IgD-negative memory B cell (primary cell): ENCODE measurements around the gene XPC. TPM values are rescaled to one million over a fixed set of nuclear protein-coding genes. Genes with fewer than 3 reads are reported as not detected.
"Not testable (repeated sequence)": the region's sequence is repeated elsewhere in the genome, so short reads cannot be mapped to it uniquely, and the experiment has no call there.

Experiments used
- H3K27ac Mint-ChIP-seq, 3 donors: one replicate each; pipeline ENCODE4 v1.8.0; 2020 to 2022; ENCODE audit warnings: mild to moderate bottlenecking in 3 of 3, mixed read lengths in 3 of 3, moderate library complexity in 1 of 3
- H3K27me3 Mint-ChIP-seq: one replicate; pipeline ENCODE4 v1.8.0; 2021; ENCODE audit warnings: mixed read lengths
- H3K36me3 Mint-ChIP-seq: one replicate; pipeline ENCODE4 v1.8.0; 2020; ENCODE audit warnings: mild to moderate bottlenecking, mixed read lengths
- H3K4me1 Mint-ChIP-seq, 3 donors: one replicate each; pipeline ENCODE4 v1.8.0; 2020 to 2022; ENCODE audit warnings: mixed read lengths in 3 of 3, mild to moderate bottlenecking in 1 of 3
- H3K4me3 Mint-ChIP-seq, 4 donors: one replicate each; pipeline ENCODE4 v1.8.0; 2020 to 2022; ENCODE audit warnings: mild to moderate bottlenecking in 4 of 4, mixed read lengths in 4 of 4, moderate library complexity in 3 of 4
- H3K9me3 Mint-ChIP-seq, 3 donors: one replicate each; pipeline ENCODE4 v1.8.0; 2020 to 2021; ENCODE audit warnings: mixed read lengths in 3 of 3, mild to moderate bottlenecking in 1 of 3
- polyA plus RNA-seq: library from polyadenylated mRNA; unstranded; fragments of 300-500 nt; fragmentation: Illumina TruSeq; gene quantifications from one replicate; pipeline ENCODE4 v1.2.3, GENCODE V29; 2021

Gene XPC
- polyA plus RNA-seq, 1 donor from 2014 or later, result 40.6 TPM

DNA sequence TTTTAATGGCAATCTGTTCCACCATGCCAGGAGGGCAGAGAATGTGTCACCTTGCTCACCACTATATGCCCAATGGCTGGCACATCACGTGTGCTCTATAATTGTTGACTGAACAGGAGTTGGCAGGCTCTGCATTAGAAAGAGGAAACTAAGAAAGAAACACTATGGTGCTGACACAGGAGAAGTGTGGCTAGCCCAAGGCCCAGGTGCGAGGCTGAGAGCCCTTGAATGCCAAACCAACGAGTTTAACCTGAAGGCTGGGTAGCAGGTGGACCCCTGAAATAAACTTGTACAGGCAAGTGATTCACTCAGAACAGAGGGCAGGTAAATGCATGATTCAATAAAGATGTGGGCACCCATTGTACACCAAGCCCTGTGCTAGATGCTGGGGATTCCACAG lies 56.1 kb downstream of the XPC start:
- Mint-ChIP-seq H3K27ac (peak overlapping the region in 2 of 3 donors; percentile 28 to 74), H3K27me3 (no peaks in the 10 kb centered on the region), H3K9me3 (no peaks in the 10 kb centered on the region), H3K36me3 (peaks cover 2% of the 10 kb centered on the region), H3K4me1 (peaks cover 6 to 32% (median 24%) of the 10 kb centered on the region in 3 donors), H3K4me3 (peak overlapping the region in 3 of 4 donors; percentile 35 to 98 (median 91))

DNA sequence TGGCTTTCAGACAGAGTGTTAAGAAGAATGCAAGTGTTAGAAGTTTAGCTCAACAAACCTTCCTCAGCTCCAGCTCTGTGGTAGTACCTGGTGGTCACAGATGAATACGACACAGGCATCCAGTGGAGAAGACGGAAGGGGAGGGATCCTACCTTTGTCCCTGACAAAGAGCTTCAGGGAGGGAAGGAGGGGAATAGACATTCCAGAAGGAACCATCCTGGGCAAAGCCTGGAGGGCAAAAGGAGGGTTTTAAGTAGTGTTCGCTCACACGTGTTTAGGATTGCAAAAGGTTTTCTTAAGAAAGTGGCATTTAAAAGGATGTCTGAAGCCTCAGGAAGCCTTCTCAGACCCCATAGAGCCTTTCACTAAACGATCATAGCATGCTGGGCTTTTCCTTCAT lies 56.5 kb downstream of the XPC start:
- H3K4me1 Mint-ChIP-seq, result peaks cover 6 to 30% (median 21%) of the 10 kb centered on the region in 3 donors
- peak overlapping the region in 2 of 4 donors; percentile 61 to 91 for H3K4me3 Mint-ChIP-seq
- peaks cover 2% of the 10 kb centered on the region for H3K36me3 Mint-ChIP-seq
- no peaks in the 10 kb centered on the region for H3K27me3 Mint-ChIP-seq
- no peaks in the 10 kb centered on the region for H3K9me3 Mint-ChIP-seq
- H3K27ac Mint-ChIP-seq, result peak overlapping the region in 2 of 3 donors; percentile 28 to 74

DNA sequence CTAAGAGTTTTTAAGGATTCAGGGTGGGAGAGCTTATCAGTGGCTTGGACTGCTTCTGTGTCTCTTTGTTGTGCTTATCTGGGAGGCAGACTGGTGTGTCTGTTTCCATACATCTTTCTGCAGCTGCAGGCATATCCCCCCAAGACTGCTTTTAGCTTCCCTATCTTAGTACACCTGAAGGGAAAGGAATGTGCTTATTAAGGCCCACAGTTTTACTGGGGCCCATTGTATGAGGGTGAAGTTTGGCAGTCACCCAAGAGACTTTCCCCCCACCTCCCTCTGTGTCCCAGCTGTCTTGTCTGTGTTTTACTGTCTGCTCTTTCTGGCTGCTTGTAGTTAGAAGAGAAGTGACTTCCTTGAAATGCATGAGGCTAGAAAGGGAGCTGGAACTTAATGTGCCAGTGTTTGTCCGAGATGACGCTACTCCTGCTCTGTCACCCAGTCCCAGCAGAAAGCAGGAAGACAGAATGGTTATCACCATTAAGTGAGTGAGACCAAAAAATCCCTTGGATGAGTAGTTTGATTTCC lies 57.4 kb downstream of the XPC start:
- H3K4me1 Mint-ChIP-seq, result peaks cover 5 to 23% (median 17%) of the 10 kb centered on the region in 3 donors
- H3K36me3 Mint-ChIP-seq, H3K27ac Mint-ChIP-seq, H3K9me3 Mint-ChIP-seq, H3K27me3 Mint-ChIP-seq: not testable (repeated sequence)
- H3K4me3 Mint-ChIP-seq, result peak overlapping the region in 1 of 4 donors; percentile 91

DNA sequence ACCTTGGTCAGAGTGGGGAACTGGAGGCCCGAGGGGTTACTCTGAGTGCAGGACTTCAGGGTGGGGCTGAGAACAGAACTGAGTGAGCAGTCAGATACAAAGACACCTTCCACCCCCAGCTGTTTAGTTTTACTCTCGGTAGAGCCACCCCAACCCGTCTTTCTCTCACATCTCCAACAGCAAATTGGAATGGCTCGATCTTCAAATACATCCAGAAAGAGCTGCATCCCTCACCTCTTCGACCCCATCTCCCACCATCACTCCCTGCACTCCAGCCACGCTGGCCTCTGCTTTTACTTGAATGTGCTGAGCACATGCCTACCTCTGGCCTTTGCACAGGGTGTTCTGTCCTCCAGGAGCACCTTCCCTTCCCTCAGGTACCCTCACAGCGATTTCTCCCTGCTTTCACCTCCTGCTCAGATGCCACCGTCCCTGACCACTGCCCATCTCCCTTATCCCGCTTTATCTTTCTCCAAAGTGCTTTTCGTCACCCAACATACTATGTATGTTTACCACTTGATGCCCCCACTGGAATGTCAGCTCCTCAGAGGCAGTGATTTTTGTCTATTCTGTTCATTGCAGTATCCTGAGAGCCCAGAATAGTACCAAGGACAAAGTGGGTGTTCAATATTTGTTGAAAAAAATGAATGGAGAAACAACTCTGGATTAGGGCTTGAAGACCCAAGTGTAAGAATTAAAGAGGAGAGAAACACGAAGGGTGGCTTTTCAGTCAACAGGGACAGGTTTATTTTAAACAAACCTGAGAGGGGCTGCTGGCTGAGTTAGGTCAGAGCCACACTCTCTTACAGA lies 58.1 kb downstream of the XPC start:
- Mint-ChIP-seq H3K27ac (no peak overlapping the region), H3K4me1 (peaks cover 0 to 19% (median 16%) of the 10 kb centered on the region in 3 donors), H3K27me3 (no peaks in the 10 kb centered on the region), H3K4me3 (peak overlapping the region in 1 of 4 donors; percentile 51), H3K9me3 (no peaks in the 10 kb centered on the region), H3K36me3 (peaks cover 2% of the 10 kb centered on the region)

DNA sequence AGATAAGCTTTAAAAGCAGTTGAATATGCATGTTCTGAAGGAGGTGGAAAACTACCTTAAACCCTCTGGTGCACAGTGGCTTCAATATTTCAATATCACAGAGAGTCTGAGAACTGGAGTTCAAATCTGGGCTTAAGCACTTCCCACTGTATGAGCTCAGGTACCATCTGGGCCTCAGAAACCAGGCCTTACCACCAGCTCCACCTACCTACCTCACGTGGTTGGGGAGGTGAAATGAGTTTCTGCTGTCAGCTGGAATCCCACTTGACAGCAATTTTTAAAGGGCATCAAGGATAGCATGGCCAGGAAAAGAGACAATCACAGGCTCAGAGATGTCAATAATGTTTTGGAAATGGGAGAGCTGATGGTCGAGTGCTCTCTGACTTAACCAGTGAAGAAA lies 58.8 kb downstream of the XPC start:
- Mint-ChIP-seq H3K4me1 (peaks cover 0 to 19% (median 16%) of the 10 kb centered on the region in 3 donors), H3K27me3 (no peaks in the 10 kb centered on the region), H3K36me3 (peaks cover 2% of the 10 kb centered on the region), H3K9me3 (no peaks in the 10 kb centered on the region), H3K4me3 (peak overlapping the region in 2 of 4 donors; percentile 12 to 35), H3K27ac (peak overlapping the region in 1 of 3 donors; percentile 16)

DNA sequence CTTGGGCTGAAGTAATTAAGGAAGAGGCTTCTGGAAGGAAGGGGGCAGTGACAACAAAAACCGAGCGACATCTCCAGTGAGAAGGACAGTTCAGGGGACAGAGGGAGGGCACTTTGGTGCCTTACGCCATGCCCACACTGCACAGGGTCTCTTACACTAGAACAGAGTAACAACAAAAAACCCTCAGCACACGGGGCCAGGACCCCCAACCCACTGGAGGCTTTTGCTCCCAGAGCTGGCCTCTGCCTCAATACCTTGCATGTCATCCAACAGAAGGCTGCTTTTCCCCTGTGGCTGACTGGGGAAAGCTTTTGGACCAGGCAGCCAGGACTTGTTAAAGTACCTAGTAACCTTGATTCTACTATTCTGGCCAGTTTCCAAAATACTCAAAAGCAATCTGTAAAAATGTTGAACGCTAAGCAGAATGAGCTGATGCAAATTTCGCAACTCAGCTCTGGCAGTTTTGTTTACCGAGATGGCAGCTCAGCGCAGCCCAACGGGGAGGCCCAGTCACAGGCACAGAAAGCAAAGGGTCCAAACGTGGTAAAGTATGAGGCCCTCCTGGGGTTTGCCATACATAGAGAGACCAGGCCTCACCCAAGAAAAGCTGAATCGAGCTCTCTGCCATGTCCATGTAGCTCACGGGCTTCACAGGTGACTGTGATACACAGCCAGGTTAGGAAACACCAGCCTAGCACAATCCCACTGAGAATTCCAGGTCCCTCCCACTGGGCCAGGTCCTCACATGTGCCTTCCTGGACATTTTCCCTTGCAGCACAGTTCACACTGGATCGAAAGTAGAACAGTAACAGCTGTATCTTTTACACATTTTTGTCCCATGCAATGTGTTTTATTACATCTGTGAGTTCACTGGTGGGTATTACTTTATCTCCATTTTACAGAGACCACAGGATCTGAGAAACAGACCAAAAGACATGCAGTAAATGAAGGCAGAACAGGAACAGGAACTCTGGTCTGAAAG lies 59.7 kb downstream of the XPC start:
- Mint-ChIP-seq H3K4me3 (peak overlapping the region in 1 of 4 donors; percentile 60), H3K27ac (no peak overlapping the region), H3K4me1 (peaks cover 0 to 15% (median 11%) of the 10 kb centered on the region in 3 donors), H3K27me3 (no peaks in the 10 kb centered on the region), H3K36me3 (peaks cover 5% of the 10 kb centered on the region), H3K9me3 (no peaks in the 10 kb centered on the region)

DNA sequence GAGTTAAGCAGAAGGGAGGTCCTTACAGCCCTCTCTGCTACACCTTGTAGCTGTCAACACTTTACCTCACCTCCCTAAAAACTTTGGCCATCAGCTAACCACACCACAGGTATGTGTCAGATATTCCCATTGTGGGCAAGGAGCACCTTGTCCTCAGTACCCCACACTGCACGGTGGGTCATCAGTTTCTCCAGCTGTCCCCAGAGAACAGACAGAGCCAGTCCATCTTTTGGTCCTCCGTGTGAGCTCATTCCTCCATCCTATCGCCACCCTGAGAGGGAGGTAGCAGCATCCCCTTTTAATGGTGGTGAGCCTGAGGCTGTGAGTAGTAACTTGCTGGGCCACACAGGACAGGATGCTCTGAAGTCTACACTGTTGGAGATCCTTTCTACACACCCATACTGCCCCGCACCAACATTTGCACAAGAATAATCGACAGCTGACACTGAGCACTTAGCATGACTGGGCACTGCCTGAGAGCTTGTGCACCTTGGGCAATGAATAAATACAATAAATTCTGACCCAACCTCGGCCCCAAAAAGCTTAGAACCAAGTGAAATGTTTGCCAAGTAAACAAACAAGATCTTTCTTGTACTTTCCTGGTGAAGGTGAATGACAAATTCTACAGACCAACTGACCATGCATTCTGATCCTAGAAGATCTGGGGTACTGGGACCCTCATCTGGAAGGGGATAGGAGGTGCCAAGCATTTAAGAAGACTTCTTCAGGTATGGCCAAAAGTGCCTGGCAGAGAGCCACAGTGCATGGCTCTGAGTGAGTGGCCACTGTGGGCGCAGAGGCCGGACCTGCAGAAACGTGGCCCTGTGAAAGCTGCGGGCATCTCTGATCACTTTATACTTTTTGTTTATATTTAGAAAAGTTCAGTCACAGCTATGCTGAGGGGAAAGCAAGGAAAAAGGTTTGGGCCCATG lies 60.7 kb downstream of the XPC start:
- Mint-ChIP-seq H3K9me3 (no peaks in the 10 kb centered on the region), H3K4me1 (peaks cover 0 to 9% (median 9%) of the 10 kb centered on the region in 3 donors), H3K27ac (no peak overlapping the region), H3K4me3 (peak overlapping the region in 1 of 4 donors; percentile 60), H3K36me3 (peaks cover 7% of the 10 kb centered on the region), H3K27me3 (no peaks in the 10 kb centered on the region)

DNA sequence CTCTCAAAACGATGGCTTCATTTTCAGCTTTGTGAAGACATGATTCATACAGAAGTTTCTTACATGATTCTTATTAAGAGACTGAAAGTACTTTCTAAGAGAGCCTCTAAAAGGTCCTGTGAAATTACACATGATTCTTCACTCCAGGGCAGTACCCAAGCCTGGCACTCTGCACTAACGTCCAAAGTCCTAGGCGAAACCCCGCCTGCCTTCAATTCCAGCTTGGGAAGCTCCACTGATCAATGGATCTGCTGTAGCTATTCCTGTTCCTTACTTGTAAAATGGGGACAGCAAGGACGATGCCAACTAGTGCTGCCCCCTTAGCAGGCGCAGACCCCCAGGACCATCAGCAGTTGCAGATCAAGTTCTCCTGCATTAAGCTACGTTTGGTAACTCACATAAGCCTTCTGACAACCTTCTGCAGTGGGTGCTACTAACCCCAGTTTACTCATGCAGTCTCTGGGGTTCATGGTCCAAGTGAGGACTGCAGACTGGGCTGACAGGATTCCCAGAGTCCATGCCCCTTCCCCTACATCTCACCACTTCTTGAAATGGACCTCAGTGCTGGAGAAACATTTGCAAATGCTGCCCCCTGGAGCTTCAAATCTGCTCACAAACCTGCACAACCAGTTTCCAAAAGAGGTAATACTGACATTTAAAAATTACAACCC lies 64.3 kb downstream of the XPC start:
- peaks cover 0 to 2% (median 0%) of the 10 kb centered on the region in 3 donors for H3K9me3 Mint-ChIP-seq
- H3K4me3 Mint-ChIP-seq, result no peak overlapping the region

DNA sequence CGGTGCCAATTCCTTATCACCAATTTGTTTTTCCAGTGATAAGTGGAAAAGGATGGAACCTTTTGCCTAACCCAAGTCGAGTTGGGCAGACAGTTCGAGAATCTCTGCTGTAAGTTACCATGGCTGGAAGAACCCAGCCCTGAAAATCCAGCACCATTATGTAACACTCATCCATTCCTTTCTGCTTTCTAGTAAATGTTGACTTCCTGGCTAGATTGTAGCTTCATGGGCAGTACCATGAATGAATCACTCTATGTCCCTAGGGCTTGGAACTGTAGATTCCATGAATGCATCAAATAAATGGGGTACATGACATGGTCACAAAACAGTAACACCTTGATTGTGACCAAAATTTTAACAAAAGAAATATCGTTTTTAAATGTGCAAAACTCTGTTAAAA lies 67.7 kb downstream of the XPC start:
- H3K27ac Mint-ChIP-seq, result no peak overlapping the region
- H3K9me3 Mint-ChIP-seq, result peaks cover 0 to 2% (median 0%) of the 10 kb centered on the region in 3 donors
- H3K27me3 Mint-ChIP-seq, result no peaks in the 10 kb centered on the region
- H3K4me3 Mint-ChIP-seq, result no peak overlapping the region
- H3K36me3 Mint-ChIP-seq, result peaks cover 13% of the 10 kb centered on the region
- H3K4me1 Mint-ChIP-seq, result no peaks in the 10 kb centered on the region

More for the DNA sequence above, 64.3 kb downstream of the XPC start:
- no peaks in the 10 kb centered on the region for H3K27me3 Mint-ChIP-seq
- H3K4me1 Mint-ChIP-seq, result no peaks in the 10 kb centered on the region
- no peak overlapping the region for H3K27ac Mint-ChIP-seq
- peaks cover 13% of the 10 kb centered on the region for H3K36me3 Mint-ChIP-seq

DNA sequence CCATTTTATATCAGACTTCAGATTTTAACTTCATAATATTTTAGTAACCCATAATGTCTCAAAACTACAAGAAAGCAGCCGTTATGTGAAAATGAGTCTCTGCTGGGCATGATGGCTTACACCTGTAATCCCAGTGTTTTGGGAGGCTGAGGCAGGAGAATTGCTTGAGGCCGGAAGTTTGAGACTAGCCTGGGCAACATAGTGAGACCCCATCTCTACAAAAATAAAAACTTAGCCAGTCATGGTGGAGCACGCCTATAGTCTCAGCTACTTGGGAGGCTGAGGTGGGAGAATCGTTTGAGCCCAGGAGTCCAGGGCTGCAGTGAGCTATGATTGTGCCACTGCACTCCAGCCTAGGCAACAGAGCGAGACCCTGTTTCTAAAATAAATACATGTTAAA lies 68.6 kb downstream of the XPC start:
- H3K4me3 Mint-ChIP-seq, H3K4me1 Mint-ChIP-seq, H3K27me3 Mint-ChIP-seq, H3K9me3 Mint-ChIP-seq, H3K27ac Mint-ChIP-seq: not testable (repeated sequence)
- H3K36me3 Mint-ChIP-seq, result peaks cover 13% of the 10 kb centered on the region

DNA sequence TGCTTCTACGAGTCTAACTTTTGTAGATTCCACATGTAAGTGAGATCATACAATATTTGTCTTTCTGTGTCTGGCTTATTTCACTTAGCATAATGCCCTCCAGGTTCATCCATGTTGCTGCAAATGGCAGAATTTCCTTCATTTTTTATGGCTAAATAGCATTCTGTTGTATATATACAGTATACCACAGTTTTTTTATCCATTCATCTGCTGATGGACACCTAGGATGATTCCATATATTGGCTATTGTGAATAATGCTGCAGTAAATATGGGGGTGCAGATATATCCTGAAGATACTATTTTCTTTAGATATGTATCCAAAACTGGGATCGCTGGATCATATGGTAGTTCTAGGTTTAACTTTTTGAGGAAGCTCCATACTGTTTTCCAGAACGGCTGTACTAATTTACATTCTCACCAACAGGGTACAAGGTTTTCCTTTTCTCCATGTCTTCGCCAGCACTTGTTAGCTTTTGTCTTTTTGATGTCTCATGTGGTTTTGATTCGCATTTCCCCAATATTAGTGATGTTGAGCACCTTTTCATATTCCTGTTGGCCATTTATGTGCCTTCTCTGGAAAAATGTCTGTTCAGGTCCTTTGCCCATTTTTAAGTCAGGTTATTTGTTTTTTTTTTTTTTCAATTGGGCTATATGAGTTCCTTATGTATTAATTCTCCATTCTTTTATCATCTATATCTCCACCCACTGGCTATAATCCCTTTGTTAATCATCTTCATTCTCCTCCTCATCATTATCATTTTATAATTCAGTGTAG lies 80.6 kb downstream of the XPC start:
- Mint-ChIP-seq H3K4me3 (no peak overlapping the region), H3K4me1 (no peaks in the 10 kb centered on the region), H3K27ac (no peak overlapping the region), H3K27me3 (peaks cover 14% of the 10 kb centered on the region), H3K9me3 (peaks cover 0 to 14% (median 6%) of the 10 kb centered on the region in 3 donors), H3K36me3 (no peaks in the 10 kb centered on the region)

DNA sequence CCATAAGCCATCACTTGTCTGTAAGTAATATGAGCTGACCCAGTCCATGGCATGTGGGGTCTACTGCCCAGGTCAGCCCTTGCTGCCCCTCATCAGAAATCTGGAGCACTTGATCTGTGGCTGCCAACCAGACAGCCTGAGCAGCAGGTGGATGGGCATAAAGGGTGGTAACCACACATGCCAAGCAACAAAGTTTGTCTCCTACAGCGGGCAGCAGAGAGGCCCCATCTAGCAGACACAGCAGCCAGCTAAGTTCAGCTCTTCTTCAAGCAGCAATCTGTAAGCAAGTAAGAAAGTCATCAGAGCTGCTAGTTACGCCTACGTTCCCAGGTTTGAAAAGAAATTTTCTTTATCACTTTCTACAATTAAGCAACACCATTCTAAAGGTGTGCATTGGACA lies 81.7 kb downstream of the XPC start:
- Mint-ChIP-seq H3K4me3 (no peak overlapping the region), H3K27ac (no peak overlapping the region), H3K4me1 (no peaks in the 10 kb centered on the region), H3K9me3 (peaks cover 0 to 14% (median 6%) of the 10 kb centered on the region in 3 donors), H3K27me3 (peaks cover 14% of the 10 kb centered on the region), H3K36me3 (no peaks in the 10 kb centered on the region)
